ENCODE data around the gene SPATC1L.

SPATC1L gene

GRCh38 chr21:46163380-46163779 lies 20.9 kb downstream of the SPATC1L start:
- ATAC-seq (replicated peaks): no peak
- Mint-ChIP-seq H3K4me3 (no peak overlapping the region), H3K27ac (no peak overlapping the region), H3K9me3 (no peaks in the 10 kb centered on the region), H3K27me3 (peaks cover 0 to 35% of the 10 kb centered on the region in 2 donors), H3K4me1 (ENCODE audit: low read depth in 2 of 2) (no peaks in the 10 kb centered on the region), H3K36me3 (ENCODE audit: insufficient read depth) (peaks cover 2% of the 10 kb centered on the region)
- DNase-seq: no peak

GRCh38 chr21:46161633-46162592 lies 22.3 kb downstream of the SPATC1L start:
- ATAC-seq (replicated peaks) (no peak), DNase-seq (no peak)
- Mint-ChIP-seq H3K27ac (no peak overlapping the region), H3K4me1 (ENCODE audit: low read depth in 2 of 2) (no peaks in the 10 kb centered on the region), H3K4me3 (no peak overlapping the region), H3K36me3 (ENCODE audit: insufficient read depth) (peaks cover 2% of the 10 kb centered on the region), H3K27me3 (peaks cover 0 to 35% of the 10 kb centered on the region in 2 donors), H3K9me3 (no peaks in the 10 kb centered on the region)

DNA sequence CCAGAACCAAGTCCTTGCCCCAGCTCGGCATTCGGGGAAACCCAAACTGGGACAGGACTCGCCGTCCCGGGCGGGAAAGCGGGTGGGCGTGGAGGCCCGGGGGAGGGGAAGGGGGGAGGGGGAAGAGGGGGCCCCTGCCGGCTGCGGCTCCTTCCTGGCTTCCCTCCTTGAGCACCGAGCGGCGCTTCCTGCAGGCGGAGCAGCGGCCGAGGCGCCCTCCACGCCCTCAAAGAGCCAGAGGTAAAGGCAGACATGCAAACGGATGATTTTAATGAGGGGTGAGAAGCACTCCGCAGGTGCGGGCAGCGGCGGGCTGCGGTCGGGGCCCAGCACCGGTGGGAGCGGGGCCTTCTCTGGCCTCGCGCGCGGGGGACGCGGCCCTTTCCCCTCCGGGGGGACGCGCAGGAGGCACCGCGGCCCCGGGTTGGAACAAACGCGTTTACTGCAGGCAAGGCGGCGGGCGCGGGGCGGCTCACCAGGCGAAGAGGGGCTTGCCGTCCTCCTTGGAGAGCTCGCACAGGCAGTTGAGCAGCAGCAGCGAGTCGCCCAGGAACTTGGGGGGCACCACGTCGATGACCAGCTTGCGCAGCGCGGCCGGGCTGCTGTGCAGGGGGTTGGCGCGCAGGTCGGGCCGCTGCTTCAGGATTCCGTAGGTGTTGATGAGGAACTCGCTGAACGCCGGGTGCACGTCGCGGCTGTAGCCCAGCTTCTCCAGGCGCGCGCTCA lies 23.2 kb downstream of the SPATC1L start:
- ATAC-seq (replicated peaks) (no peak), DNase-seq (no peak)
- Mint-ChIP-seq H3K9me3 (no peaks in the 10 kb centered on the region), H3K4me3 (peak overlapping the region in 1 of 2 donors; percentile 33), H3K4me1 (ENCODE audit: low read depth in 2 of 2) (no peaks in the 10 kb centered on the region), H3K27me3 (peaks cover 0 to 35% of the 10 kb centered on the region in 2 donors), H3K36me3 (ENCODE audit: insufficient read depth) (peaks cover 2% of the 10 kb centered on the region), H3K27ac (no peak overlapping the region)

DNA sequence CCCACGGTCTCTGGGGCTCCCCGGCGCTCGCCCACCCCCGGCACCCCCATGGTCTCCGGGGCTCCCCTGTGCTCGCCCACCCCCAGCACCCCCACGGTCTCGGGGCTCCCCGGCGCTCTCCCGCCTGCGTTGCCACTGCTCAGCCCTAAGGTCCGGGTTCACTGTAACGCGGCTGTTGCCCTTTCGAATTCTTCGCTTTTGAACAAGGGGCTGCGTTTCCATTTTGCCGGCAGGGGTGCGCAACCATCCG lies 23.7 kb downstream of the SPATC1L start:
- no peak overlapping the region for H3K4me3 Mint-ChIP-seq
- ATAC-seq (replicated peaks) (no peak), DNase-seq (no peak)
- H3K27me3 Mint-ChIP-seq: peaks cover 0 to 31% of the 10 kb centered on the region in 2 donors
- H3K27ac Mint-ChIP-seq: no peak overlapping the region
- H3K36me3 Mint-ChIP-seq (ENCODE audit: insufficient read depth): peaks cover 2% of the 10 kb centered on the region
- H3K9me3 Mint-ChIP-seq: no peaks in the 10 kb centered on the region
- no peaks in the 10 kb centered on the region for H3K4me1 Mint-ChIP-seq (ENCODE audit: low read depth in 2 of 2)

DNA sequence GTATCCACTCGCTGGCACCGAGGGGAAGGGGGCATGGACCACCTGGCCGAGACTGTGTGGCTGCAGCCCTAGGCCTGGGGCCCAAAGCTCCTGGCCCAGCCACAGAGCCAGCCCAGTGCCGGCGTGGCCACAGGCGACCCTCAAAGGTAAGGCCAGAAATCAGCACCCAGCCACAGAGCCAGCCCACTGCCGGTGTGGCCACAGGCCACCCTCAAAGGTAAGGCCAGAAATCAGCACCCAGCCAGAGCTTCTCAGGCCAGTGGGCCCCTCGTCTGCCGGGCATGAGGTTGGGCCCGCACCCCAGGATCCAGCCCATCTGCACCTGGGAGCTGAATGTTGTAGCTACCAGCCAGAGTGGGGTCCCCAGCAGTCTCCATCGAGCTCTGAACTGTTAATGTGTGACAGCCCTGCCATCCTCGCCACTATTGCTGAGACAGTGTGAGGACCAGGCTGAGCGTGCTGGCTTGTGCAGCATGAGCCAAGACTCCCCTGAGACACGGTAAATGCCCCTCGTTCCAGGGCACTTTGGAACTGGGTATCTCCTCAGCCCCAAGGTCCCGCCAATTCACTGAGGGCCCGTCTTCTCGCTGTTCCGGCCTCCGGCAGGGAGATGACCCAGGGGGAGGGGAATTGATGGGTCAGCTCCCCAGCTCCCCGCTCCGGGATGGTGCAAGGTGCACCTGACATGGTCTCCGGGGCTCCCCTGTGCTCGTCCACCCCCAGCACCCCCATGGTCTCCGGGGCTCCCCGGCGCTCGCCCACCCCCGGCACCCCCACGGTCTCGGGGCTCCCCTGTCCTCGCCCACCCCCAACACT lies 24.2 kb downstream of the SPATC1L start:
- ATAC-seq (replicated peaks) (no peak), DNase-seq (no peak)
- H3K4me3 Mint-ChIP-seq: no peak overlapping the region
- no peaks in the 10 kb centered on the region for H3K4me1 Mint-ChIP-seq (ENCODE audit: low read depth in 2 of 2)
- H3K9me3 Mint-ChIP-seq: no peaks in the 10 kb centered on the region
- peaks cover 0 to 25% of the 10 kb centered on the region in 2 donors for H3K27me3 Mint-ChIP-seq
- no peak overlapping the region for H3K27ac Mint-ChIP-seq
- peaks cover 2% of the 10 kb centered on the region for H3K36me3 Mint-ChIP-seq (ENCODE audit: insufficient read depth)

- no peak for ATAC-seq (replicated peaks)
- Mint-ChIP-seq H3K27ac (peak overlapping the region in 1 of 2 donors; percentile 12), H3K36me3 (ENCODE audit: insufficient read depth) (peaks cover 2% of the 10 kb centered on the region), H3K4me1 (ENCODE audit: low read depth in 2 of 2) (no peaks in the 10 kb centered on the region), H3K4me3 (no peak overlapping the region), H3K27me3 (peaks cover 0 to 19% of the 10 kb centered on the region in 2 donors), H3K9me3 (no peaks in the 10 kb centered on the region)
- no peak for DNase-seq
These were observed 24.9 kb downstream of the SPATC1L start for GRCh38 chr21:46159390-46159789.

GRCh38 chr21:46158666-46159300 lies 25.5 kb downstream of the SPATC1L start:
- H3K27ac Mint-ChIP-seq: peak overlapping the region in 1 of 2 donors; percentile 12
- peaks cover 0 to 14% of the 10 kb centered on the region in 2 donors for H3K27me3 Mint-ChIP-seq
- ATAC-seq (replicated peaks) (no peak), DNase-seq (no peak)
- H3K4me3 Mint-ChIP-seq: no peak overlapping the region
- no peaks in the 10 kb centered on the region for H3K4me1 Mint-ChIP-seq (ENCODE audit: low read depth in 2 of 2)
- H3K36me3 Mint-ChIP-seq (ENCODE audit: insufficient read depth): peaks cover 2% of the 10 kb centered on the region
- H3K9me3 Mint-ChIP-seq: no peaks in the 10 kb centered on the region

- ATAC-seq (replicated peaks): no peak
- no peak for DNase-seq
- Mint-ChIP-seq H3K9me3 (no peaks in the 10 kb centered on the region), H3K36me3 (ENCODE audit: insufficient read depth) (peaks cover 2% of the 10 kb centered on the region), H3K27ac (peak overlapping the region; percentile 12 to 23), H3K4me3 (no peak overlapping the region), H3K27me3 (peaks cover 0 to 6% of the 10 kb centered on the region in 2 donors), H3K4me1 (ENCODE audit: low read depth in 2 of 2) (no peaks in the 10 kb centered on the region)
These were observed 26.2 kb downstream of the SPATC1L start for GRCh38 chr21:46157987-46158451.

- Mint-ChIP-seq H3K27me3 (peaks cover 0 to 1% of the 10 kb centered on the region in 2 donors), H3K9me3 (no peaks in the 10 kb centered on the region), H3K4me1 (ENCODE audit: low read depth in 2 of 2) (peaks cover 0 to 1% of the 10 kb centered on the region in 2 donors), H3K36me3 (ENCODE audit: insufficient read depth) (peaks cover under 1% of the 10 kb centered on the region), H3K27ac (peak overlapping the region; percentile 12 to 23), H3K4me3 (no peak overlapping the region)
- no peak for ATAC-seq (replicated peaks)
- no peak for DNase-seq
These were observed 26.8 kb downstream of the SPATC1L start for GRCh38 chr21:46157396-46157986.

DNA sequence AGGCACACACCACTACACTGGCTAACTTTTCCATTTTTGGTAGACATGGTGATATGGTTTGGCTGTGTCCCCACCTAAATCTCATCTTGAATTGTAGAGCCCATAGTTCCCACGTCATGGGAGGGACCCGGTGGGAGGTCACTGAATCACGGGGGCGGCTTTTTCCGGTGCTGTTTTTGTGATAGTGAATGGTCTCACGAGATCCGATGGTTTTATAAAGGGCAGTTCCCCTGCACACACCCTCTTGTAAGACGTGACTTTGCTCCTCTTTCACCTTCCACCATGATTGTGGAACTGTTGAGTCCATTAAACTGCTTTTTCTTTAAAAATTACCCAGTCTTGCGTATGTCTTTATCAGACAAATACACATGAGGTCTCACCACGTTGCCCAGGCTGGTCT lies 27.6 kb downstream of the SPATC1L start:
- Mint-ChIP-seq H3K4me1 (ENCODE audit: low read depth in 2 of 2) (peaks cover 0 to 1% of the 10 kb centered on the region in 2 donors), H3K4me3 (no peak overlapping the region), H3K9me3 (no peaks in the 10 kb centered on the region), H3K27me3 (no peaks in the 10 kb centered on the region), H3K27ac (no peak overlapping the region), H3K36me3 (ENCODE audit: insufficient read depth) (no peaks in the 10 kb centered on the region)
- no peak for ATAC-seq (replicated peaks)
- DNase-seq: no peak

- no peak overlapping the region for H3K27ac Mint-ChIP-seq
- H3K27me3 Mint-ChIP-seq: no peaks in the 10 kb centered on the region
- H3K36me3 Mint-ChIP-seq (ENCODE audit: insufficient read depth): no peaks in the 10 kb centered on the region
- no peaks in the 10 kb centered on the region for H3K9me3 Mint-ChIP-seq
- no peak overlapping the region for H3K4me3 Mint-ChIP-seq
- DNase-seq: no peak
- peaks cover 0 to 1% of the 10 kb centered on the region in 2 donors for H3K4me1 Mint-ChIP-seq (ENCODE audit: low read depth in 2 of 2)
- ATAC-seq (replicated peaks): no peak
These were observed 27.9 kb downstream of the SPATC1L start for GRCh38 chr21:46156378-46156645.

DNA sequence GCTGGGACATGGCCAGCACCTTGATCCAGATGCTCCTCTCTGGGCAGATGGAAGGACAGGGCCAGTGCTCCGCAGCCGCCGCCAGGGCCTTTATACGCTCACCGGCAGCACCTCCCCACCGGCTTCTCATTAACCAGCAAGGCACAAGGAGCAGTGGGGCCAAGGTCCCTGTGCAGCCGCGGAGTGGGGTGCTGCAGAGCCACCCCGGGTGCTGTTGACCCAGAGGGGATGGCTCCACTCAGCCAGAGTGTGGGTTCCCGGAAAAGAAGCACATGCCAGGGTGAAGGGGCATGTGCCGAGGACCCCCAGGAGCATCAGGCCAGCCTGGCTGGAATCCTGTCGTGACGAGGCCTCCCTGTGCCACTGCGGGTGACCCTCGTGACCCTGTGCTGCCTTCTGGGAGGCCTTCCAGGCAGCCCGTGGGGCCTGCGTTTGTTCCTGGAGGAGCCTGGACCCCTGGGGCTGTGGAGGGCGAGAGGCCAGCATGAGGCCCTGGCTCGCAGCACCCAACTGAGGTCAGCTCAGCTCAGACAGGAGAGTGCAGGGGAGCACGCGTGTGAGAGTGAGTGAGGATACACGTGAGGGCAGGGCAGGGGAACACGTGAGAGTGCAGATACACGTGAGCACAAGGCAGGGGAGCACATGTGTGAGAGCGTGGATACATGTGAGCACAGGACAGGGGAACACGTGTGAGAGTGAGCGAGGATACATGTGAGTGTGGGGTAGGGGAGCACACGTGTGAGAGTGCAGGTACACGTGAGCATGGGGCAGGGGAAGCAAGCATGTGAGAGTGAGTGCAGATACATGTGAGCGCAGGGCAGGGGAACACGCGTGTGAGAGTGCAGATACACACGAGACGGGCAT lies 28.5 kb downstream of the SPATC1L start, which contains the start of gene FTCD:
TSS of gene FTCD (minus strand) at position 66 of the 864 bp plus-strand sequence. CDS start at position 10, 56 bp downstream.
- ATAC-seq (replicated peaks): no peak
- Mint-ChIP-seq H3K27ac (no peak within 1 kb of the TSS), H3K36me3 (ENCODE audit: insufficient read depth) (no peaks in the 10 kb centered on the region), H3K27me3 (no peaks in the 10 kb centered on the region), H3K9me3 (no peaks in the 10 kb centered on the region), H3K4me3 (no peak within 1 kb of the TSS), H3K4me1 (ENCODE audit: low read depth in 2 of 2) (peaks cover 0 to 1% of the 10 kb centered on the region in 2 donors)
- no peak for DNase-seq
